ENCODE measurements around the gene PCED1A. TPM values are rescaled to one million over a fixed set of nuclear protein-coding genes. Genes with fewer than 3 reads are reported as not detected.

The PCED1A gene
- total and polyA plus RNA-seq, 2 donors (not counting 1 experiment from before 2014, with no cell fraction given): 96.8 to 176 TPM

DNA sequence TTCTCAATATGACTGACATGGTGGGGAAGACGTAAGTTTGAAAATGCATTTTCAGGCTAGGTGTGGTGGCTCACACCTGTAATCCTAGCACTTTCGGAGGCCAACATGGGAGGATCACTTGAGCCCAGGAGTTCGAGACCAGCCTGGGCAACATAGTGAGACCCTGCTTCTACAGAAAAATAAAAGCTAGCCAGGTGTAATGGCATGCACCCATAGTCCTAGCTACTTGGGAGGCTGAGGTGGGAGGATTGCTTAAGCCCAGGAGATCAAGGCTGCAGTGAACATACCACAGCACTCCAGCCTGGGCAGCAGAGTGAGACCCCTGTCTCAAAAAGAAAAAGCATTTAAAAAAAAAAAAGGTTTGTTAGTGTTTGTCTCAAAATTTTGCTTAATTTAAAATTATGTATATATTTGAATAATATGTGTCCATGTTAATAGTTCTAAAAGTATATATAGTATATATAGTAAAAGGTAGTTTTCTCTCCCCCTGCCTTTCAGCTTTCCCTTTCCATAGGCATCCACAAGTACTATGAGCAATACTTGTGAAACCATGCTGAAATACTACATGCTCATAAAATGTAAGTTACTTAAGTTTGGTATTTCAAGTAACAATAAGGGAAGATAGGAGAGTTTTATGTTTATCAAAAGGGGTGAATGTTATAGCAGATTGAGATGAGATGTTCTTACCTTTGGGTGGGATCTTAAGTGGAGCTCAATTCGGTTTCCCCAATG, 47.9 kb upstream of the PCED1A start:
- ATAC-seq (ENCODE audit: low read depth) (no peak), DNase-seq (no peak)
- no peak overlapping the region for H3K4me3 ChIP-seq (ENCODE audit: control extremely low read depth in 1 of 5, extremely low read depth in 1 of 5, insufficient read depth in 1 of 5, low read depth in 2 of 5, low read length in 4 of 5)
- H3K27ac Mint-ChIP-seq: no peak overlapping the region
- intact Hi-C loops (cut with micrococcal nuclease): no loop called here
- WGBS (ENCODE audit: insufficient coverage): 77% methylated on average over 3 of the region's 4 CpGs
- no peak overlapping the region for H3K9ac ChIP-seq (ENCODE audit: low read length)
- peaks cover 92% of the 10 kb centered on the region for H3K79me2 ChIP-seq (ENCODE audit: control insufficient read depth, insufficient read depth, low read length)
- H3K27me3 Mint-ChIP-seq: no peaks in the 10 kb centered on the region
- POLR2A ChIA-PET: no interaction called here
- H3K27me3 ChIP-seq (replicated peaks in 1 of 4; ENCODE audit: control extremely low read depth in 1 of 4, control insufficient read depth in 3 of 4, insufficient read depth in 4 of 4, low read length in 3 of 4): no peaks in the 10 kb centered on the region
- no peaks in the 10 kb centered on the region for H3K9me3 ChIP-seq (ENCODE audit: control extremely low read depth in 1 of 3, control insufficient read depth in 2 of 3, insufficient read depth in 1 of 3, low read length in 2 of 3)
- H3K4me2 ChIP-seq (replicated peaks; ENCODE audit: low read depth, low read length, poor library complexity, severe bottlenecking): no peak overlapping the region
- H3K36me3 ChIP-seq (replicated peaks in 1 of 2; ENCODE audit: control extremely low read depth in 1 of 2, control insufficient read depth in 1 of 2, extremely low read depth in 1 of 2, insufficient read depth in 2 of 2, low read length in 1 of 2): peaks cover 0 to 5% of the 10 kb centered on the region in 2 experiments
- H3K4me1 Mint-ChIP-seq: peaks cover 58% of the 10 kb centered on the region
- no peak overlapping the region for H3K4me3 Mint-ChIP-seq
- H3K4me1 ChIP-seq (ENCODE audit: control insufficient read depth in 2 of 2, insufficient read depth in 2 of 2, low read length in 2 of 2): peaks cover 14 to 15% of the 10 kb centered on the region in 2 donors
- no peak for TF ChIP-seq EZH2 (IDR thresholded peaks at IDR 0.05; ENCODE audit: borderline replicate concordance, insufficient read depth, low read depth, low read length, poor library complexity, severe bottlenecking)
- TF ChIP-seq, protein P1, sequence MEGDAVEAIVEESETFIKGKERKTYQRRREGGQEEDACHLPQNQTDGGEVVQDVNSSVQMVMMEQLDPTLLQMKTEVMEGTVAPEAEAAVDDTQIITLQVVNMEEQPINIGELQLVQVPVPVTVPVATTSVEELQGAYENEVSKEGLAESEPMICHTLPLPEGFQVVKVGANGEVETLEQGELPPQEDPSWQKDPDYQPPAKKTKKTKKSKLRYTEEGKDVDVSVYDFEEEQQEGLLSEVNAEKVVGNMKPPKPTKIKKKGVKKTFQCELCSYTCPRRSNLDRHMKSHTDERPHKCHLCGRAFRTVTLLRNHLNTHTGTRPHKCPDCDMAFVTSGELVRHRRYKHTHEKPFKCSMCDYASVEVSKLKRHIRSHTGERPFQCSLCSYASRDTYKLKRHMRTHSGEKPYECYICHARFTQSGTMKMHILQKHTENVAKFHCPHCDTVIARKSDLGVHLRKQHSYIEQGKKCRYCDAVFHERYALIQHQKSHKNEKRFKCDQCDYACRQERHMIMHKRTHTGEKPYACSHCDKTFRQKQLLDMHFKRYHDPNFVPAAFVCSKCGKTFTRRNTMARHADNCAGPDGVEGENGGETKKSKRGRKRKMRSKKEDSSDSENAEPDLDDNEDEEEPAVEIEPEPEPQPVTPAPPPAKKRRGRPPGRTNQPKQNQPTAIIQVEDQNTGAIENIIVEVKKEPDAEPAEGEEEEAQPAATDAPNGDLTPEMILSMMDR (IDR thresholded peaks at IDR 0.05): no peak
- no peaks in the 10 kb centered on the region for H3K9me3 Mint-ChIP-seq (ENCODE audit: insufficient read depth)
- H2AFZ ChIP-seq (ENCODE audit: insufficient read depth, low read depth, low read length, poor library complexity, severe bottlenecking): no peak overlapping the region
- H3K27ac ChIP-seq (ENCODE audit: low read length in 2 of 2): no peak overlapping the region
- peaks cover 67% of the 10 kb centered on the region for H4K20me1 ChIP-seq (ENCODE audit: control insufficient read depth, insufficient read depth, low read length, poor library complexity, severe bottlenecking)
- CTCF ChIA-PET: interaction anchor here (1.1 kb wide), 1 partner anchor 18 kb away, joined by 3 read pairs; no protein-coding TSS in a partner anchor

DNA sequence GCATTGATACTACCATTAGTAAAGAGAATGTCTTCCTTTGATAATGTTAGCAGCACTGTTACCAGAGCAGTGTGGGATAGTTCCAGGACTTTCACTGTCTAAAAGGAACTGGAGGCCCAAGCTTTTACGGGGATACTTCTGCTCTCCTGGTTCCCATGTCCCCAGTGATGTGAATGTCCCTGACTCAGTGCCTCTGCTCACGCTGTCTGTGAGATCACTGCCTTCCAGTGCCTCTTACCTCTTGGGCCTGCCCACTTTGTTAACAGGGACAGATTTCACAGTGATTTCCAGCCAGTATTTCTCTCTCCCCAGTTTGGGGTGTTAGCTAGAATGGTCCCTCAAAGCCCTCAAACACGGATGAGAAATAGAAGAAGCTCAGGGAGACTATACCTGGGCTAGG, 47.3 kb upstream of the PCED1A start:
- WGBS (ENCODE audit: insufficient coverage): 94% methylated on average over 3 of the region's 3 CpGs
- Mint-ChIP-seq H3K4me1 (peaks cover 55% of the 10 kb centered on the region), H3K9me3 (ENCODE audit: insufficient read depth) (no peaks in the 10 kb centered on the region), H3K4me3 (no peak overlapping the region), H3K27me3 (no peaks in the 10 kb centered on the region), H3K27ac (no peak overlapping the region)
- Histone ChIP-seq H3K4me3 (ENCODE audit: control extremely low read depth in 1 of 5, extremely low read depth in 1 of 5, insufficient read depth in 1 of 5, low read depth in 2 of 5, low read length in 4 of 5) (no peak overlapping the region), H3K9me3 (ENCODE audit: control extremely low read depth in 1 of 3, control insufficient read depth in 2 of 3, insufficient read depth in 1 of 3, low read length in 2 of 3) (no peaks in the 10 kb centered on the region), H2AFZ (ENCODE audit: insufficient read depth, low read depth, low read length, poor library complexity, severe bottlenecking) (no peak overlapping the region), H3K9ac (ENCODE audit: low read length) (no peak overlapping the region), H3K27me3 (replicated peaks in 1 of 4; ENCODE audit: control extremely low read depth in 1 of 4, control insufficient read depth in 3 of 4, insufficient read depth in 4 of 4, low read length in 3 of 4) (no peaks in the 10 kb centered on the region), H3K4me1 (ENCODE audit: control insufficient read depth in 2 of 2, insufficient read depth in 2 of 2, low read length in 2 of 2) (peaks cover 14 to 15% of the 10 kb centered on the region in 2 donors), H3K79me2 (ENCODE audit: control insufficient read depth, insufficient read depth, low read length) (peaks cover 91% of the 10 kb centered on the region), H3K27ac (ENCODE audit: low read length in 2 of 2) (no peak overlapping the region), H4K20me1 (ENCODE audit: control insufficient read depth, insufficient read depth, low read length, poor library complexity, severe bottlenecking) (peaks cover 70% of the 10 kb centered on the region), H3K4me2 (replicated peaks; ENCODE audit: low read depth, low read length, poor library complexity, severe bottlenecking) (no peak overlapping the region), H3K36me3 (replicated peaks in 1 of 2; ENCODE audit: control extremely low read depth in 1 of 2, control insufficient read depth in 1 of 2, extremely low read depth in 1 of 2, insufficient read depth in 2 of 2, low read length in 1 of 2) (peaks cover 0 to 5% of the 10 kb centered on the region in 2 experiments)
- intact Hi-C loops (cut with micrococcal nuclease): no loop called here
- CTCF ChIA-PET: interaction anchor here (1.1 kb wide), 1 partner anchor 17 kb away, joined by 3 read pairs; no protein-coding TSS in a partner anchor
- no peak for DNase-seq
- ATAC-seq (ENCODE audit: low read depth): no peak
- TF ChIP-seq, protein P1 (IDR thresholded peaks at IDR 0.05): no peak
- TF ChIP-seq EZH2 (IDR thresholded peaks at IDR 0.05; ENCODE audit: borderline replicate concordance, insufficient read depth, low read depth, low read length, poor library complexity, severe bottlenecking): no peak
- POLR2A ChIA-PET: no interaction called here

All from B cell (primary cell).